ENCODE data around the gene SLC24A4. TPM values are rescaled to one million over a fixed set of nuclear protein-coding genes. Genes with fewer than 3 reads are reported as not detected.

The SLC24A4 gene
- total and polyA plus RNA-seq, 5 experiments from 2014 or later = 0.05 TPM; not detected in 4

- Mint-ChIP-seq H3K9me3 (peaks cover 0 to 5% (median 0%) of the 10 kb centered on the region in 9 donors), H3K27ac (peak overlapping the region in 2 of 10 donors; percentile 46 to 52), H3K27me3 (no peaks in the 10 kb centered on the region), H3K4me3 (no peak overlapping the region), H3K4me1 (peaks cover 5 to 17% (median 11%) of the 10 kb centered on the region in 4 donors), H3K36me3 (no peaks in the 10 kb centered on the region)
- ATAC-seq (no peak), DNase-seq (no peak)
- POLR2A ChIA-PET = no interaction called here
Measured at GRCh38 chr14:92449404-92450181, 126.6 kb downstream of the SLC24A4 start.

- Mint-ChIP-seq H3K27me3 (no peaks in the 10 kb centered on the region), H3K9me3 (peaks cover 0 to 3% (median 0%) of the 10 kb centered on the region in 9 donors), H3K36me3 (no peaks in the 10 kb centered on the region), H3K4me1 (peaks cover 5 to 17% (median 11%) of the 10 kb centered on the region in 4 donors), H3K27ac (peak overlapping the region in 4 of 10 donors; percentile 20 to 74 (median 24)), H3K4me3 (no peak overlapping the region)
- ATAC-seq = no peak
- POLR2A ChIA-PET = no interaction called here
- no peak for DNase-seq
Measured at GRCh38 chr14:92450351-92451070, 127.5 kb downstream of the SLC24A4 start.

- no peaks in the 10 kb centered on the region for H3K27me3 Mint-ChIP-seq
- peak overlapping the region in 1 of 10 donors; percentile 28 for H3K27ac Mint-ChIP-seq
- no peaks in the 10 kb centered on the region for H3K9me3 Mint-ChIP-seq
- no peaks in the 10 kb centered on the region for H3K36me3 Mint-ChIP-seq
- DNase-seq = no peak
- no peak overlapping the region for H3K4me3 Mint-ChIP-seq
- POLR2A ChIA-PET = no interaction called here
- no peak for ATAC-seq
- H3K4me1 Mint-ChIP-seq = peaks cover 5 to 15% (median 10%) of the 10 kb centered on the region in 4 donors
Measured at GRCh38 chr14:92451245-92451644, 128.3 kb downstream of the SLC24A4 start.

GRCh38 chr14:92451755-92452154 lies 128.8 kb downstream of the SLC24A4 start:
- POLR2A ChIA-PET = no interaction called here
- peak overlapping the region in 2 of 10 donors; percentile 53 to 64 for H3K27ac Mint-ChIP-seq
- no peak overlapping the region for H3K4me3 Mint-ChIP-seq
- no peaks in the 10 kb centered on the region for H3K36me3 Mint-ChIP-seq
- DNase-seq (no peak), ATAC-seq (no peak)
- no peaks in the 10 kb centered on the region for H3K27me3 Mint-ChIP-seq
- peaks cover 3 to 10% (median 5%) of the 10 kb centered on the region in 4 donors for H3K4me1 Mint-ChIP-seq
- no peaks in the 10 kb centered on the region for H3K9me3 Mint-ChIP-seq

GRCh38 chr14:92452471-92452870 lies 129.5 kb downstream of the SLC24A4 start:
- no peaks in the 10 kb centered on the region for H3K27me3 Mint-ChIP-seq
- no peaks in the 10 kb centered on the region for H3K9me3 Mint-ChIP-seq
- POLR2A ChIA-PET = no interaction called here
- H3K27ac Mint-ChIP-seq = peak overlapping the region in 2 of 10 donors; percentile 64 to 70
- H3K36me3 Mint-ChIP-seq = no peaks in the 10 kb centered on the region
- H3K4me3 Mint-ChIP-seq = no peak overlapping the region
- DNase-seq = no peak
- ATAC-seq = no peak
- H3K4me1 Mint-ChIP-seq = peaks cover 0 to 3% (median under 1%) of the 10 kb centered on the region in 4 donors

GRCh38 chr14:92453691-92454090 lies 130.7 kb downstream of the SLC24A4 start:
- POLR2A ChIA-PET = no interaction called here
- DNase-seq = no peak
- no peak for ATAC-seq
- H3K36me3 Mint-ChIP-seq = no peaks in the 10 kb centered on the region
- H3K9me3 Mint-ChIP-seq = no peaks in the 10 kb centered on the region
- H3K27me3 Mint-ChIP-seq = no peaks in the 10 kb centered on the region
- peaks cover 0 to 2% (median 0%) of the 10 kb centered on the region in 4 donors for H3K4me1 Mint-ChIP-seq
- no peak overlapping the region for H3K27ac Mint-ChIP-seq
- H3K4me3 Mint-ChIP-seq = no peak overlapping the region

- Mint-ChIP-seq H3K4me3 (no peak overlapping the region), H3K36me3 (no peaks in the 10 kb centered on the region), H3K27ac (no peak overlapping the region), H3K27me3 (no peaks in the 10 kb centered on the region), H3K4me1 (peaks cover 0 to 17% (median 9%) of the 10 kb centered on the region in 4 donors), H3K9me3 (no peaks in the 10 kb centered on the region)
- DNase-seq = no peak
- no peak for ATAC-seq
- POLR2A ChIA-PET = no interaction called here
Measured at GRCh38 chr14:92455231-92455630, 132.3 kb downstream of the SLC24A4 start.

GRCh38 chr14:92456215-92457015 lies 133.4 kb downstream of the SLC24A4 start:
- POLR2A ChIA-PET = no interaction called here
- Mint-ChIP-seq H3K27ac (peak overlapping the region in 2 of 10 donors; percentile 14 to 46), H3K36me3 (no peaks in the 10 kb centered on the region), H3K9me3 (no peaks in the 10 kb centered on the region), H3K4me3 (no peak overlapping the region), H3K4me1 (peaks cover 0 to 26% (median 17%) of the 10 kb centered on the region in 4 donors), H3K27me3 (no peaks in the 10 kb centered on the region)
- DNase-seq = no peak
- no peak for ATAC-seq

- POLR2A ChIA-PET = no interaction called here
- H3K27ac Mint-ChIP-seq = peak overlapping the region in 1 of 10 donors; percentile 4
- H3K36me3 Mint-ChIP-seq = no peaks in the 10 kb centered on the region
- DNase-seq = no peak
- H3K27me3 Mint-ChIP-seq = no peaks in the 10 kb centered on the region
- H3K4me3 Mint-ChIP-seq = no peak overlapping the region
- ATAC-seq = no peak
- no peaks in the 10 kb centered on the region for H3K9me3 Mint-ChIP-seq
- peaks cover 0 to 31% (median 22%) of the 10 kb centered on the region in 4 donors for H3K4me1 Mint-ChIP-seq
Measured at GRCh38 chr14:92457016-92457565, 134.1 kb downstream of the SLC24A4 start.

- peaks cover 6 to 41% (median 30%) of the 10 kb centered on the region in 4 donors for H3K4me1 Mint-ChIP-seq
Measured at GRCh38 chr14:92458136-92459029, 135.4 kb downstream of the SLC24A4 start.

GRCh38 chr14:92459030-92459949 lies 136.3 kb downstream of the SLC24A4 start:
- POLR2A ChIA-PET = interaction anchor here (1.2 kb wide), 1 partner anchor 144 kb away, joined by 3 read pairs; no protein-coding TSS in a partner anchor
- DNase-seq (no peak), ATAC-seq (no peak)
- no peaks in the 10 kb centered on the region for H3K36me3 Mint-ChIP-seq
- no peaks in the 10 kb centered on the region for H3K27me3 Mint-ChIP-seq
- H3K4me1 Mint-ChIP-seq = peaks cover 6 to 45% (median 32%) of the 10 kb centered on the region in 4 donors
- peak overlapping the region in 1 of 10 donors; percentile 8 for H3K27ac Mint-ChIP-seq
- no peak overlapping the region for H3K4me3 Mint-ChIP-seq
- no peaks in the 10 kb centered on the region for H3K9me3 Mint-ChIP-seq

More at GRCh38 chr14:92458136-92459029, 135.4 kb downstream of the SLC24A4 start:
- Mint-ChIP-seq H3K27me3 (no peaks in the 10 kb centered on the region), H3K27ac (peak overlapping the region in 1 of 10 donors; percentile 25), H3K9me3 (no peaks in the 10 kb centered on the region), H3K36me3 (no peaks in the 10 kb centered on the region), H3K4me3 (no peak overlapping the region)
- DNase-seq (no peak), ATAC-seq (no peak)
- POLR2A ChIA-PET = no interaction called here

Data from naive thymus-derived CD8-positive, alpha-beta T cell (primary cell).